GM18907 (cell line): ENCODE results near the gene TAPBP.

Source experiments
- ATAC-seq: cut with Tn5 transposase; IDR thresholded peaks from one replicate; pipeline ENCODE4 v1.9.1; 2021; ENCODE audit warnings: mild to moderate bottlenecking, moderate library complexity; ENCODE audit not compliant: unreplicated experiment

The TAPBP gene

DNA sequence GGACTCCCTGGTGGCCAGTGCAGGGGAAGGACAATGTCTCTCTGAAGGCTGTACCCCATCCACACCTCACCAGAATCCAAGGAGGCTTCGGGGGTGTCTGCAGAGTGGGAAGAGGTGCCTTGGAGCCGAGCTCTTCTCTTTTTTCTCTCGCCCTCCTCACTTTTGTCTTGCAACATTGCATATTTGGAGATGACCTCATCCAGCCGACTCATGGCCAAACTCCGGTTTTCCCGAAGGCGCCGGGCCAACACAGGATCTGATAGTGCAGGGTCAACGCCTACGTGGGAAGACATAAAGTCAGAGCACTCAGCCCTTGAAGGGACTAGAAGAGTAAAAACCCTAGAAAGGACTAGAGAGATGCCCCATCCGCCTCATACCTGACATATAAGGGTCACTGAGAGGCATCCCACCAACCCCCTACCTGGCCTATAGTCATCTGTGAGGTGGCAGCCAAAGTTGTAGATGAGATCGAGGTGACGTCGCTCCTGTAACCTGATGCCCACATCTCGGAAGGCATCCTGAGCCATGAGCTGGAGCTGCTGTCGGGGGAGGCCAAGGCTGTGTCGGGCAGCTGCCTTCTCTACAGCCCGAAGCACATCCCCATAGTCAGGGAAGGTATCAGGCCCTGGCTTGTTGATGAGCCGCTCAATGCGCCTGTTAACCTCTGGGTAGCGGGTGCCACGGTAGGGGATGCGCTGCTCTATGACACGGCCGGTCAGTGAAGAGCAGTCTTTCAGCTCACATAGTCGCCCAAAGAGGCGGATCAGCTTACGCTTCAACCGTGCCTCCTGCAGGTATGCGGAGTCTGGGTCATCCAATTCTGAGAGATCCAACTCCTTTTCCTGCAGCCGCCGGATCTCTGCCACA is 6.7 kb upstream of the TAPBP start:
- ATAC-seq, result no peak

DNA sequence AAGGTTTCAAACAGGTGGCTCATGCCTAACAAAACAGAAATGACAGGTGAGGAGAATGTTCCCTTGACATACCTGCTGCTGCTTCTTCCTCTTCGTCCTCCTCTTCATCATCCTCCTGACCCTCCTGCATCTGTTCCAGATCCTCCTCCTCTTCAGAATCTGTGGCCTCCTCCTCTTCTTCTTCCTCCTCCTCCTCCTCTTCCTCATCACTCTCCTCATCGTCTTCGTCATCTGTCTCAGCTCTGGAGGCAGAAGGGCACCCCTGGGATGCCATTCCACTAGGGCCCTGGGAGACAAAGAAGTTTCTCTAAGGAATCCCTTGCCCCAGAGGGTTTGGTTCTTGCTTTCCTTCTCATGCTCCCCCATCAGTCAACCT is 6.0 kb upstream of the TAPBP start:
- no peak for ATAC-seq

DNA sequence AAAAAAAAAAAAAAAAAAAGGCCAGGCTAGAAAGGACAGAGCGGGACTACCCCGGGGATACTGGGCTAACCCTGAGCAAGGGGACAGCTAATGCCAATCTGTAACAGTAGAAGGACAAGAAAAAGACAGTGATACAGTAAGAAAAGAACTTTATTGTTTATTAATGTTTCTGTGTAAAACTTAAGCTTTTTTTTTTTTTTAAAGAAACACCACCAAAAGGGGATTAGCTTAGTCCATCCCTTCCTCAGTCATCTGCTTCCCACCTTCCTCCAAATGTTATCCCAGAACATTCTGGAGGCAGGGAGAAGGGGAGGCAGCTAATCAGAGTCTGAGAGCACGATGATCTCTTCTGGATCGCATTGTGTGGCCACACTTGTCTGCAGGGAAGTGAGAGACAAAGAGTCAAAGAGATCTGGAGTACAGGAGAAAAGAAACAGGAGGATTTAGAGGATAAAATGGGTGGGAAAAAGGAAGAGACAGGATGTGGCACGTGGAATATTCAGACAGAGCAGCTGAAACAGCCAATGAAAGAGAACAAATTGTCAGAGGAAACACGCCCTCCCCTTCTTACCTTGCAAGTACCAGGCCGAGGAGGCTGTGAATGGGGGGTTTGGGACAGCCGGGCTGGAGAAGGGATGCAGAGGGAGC is 4.7 kb upstream of the TAPBP start:
- no peak for ATAC-seq

DNA sequence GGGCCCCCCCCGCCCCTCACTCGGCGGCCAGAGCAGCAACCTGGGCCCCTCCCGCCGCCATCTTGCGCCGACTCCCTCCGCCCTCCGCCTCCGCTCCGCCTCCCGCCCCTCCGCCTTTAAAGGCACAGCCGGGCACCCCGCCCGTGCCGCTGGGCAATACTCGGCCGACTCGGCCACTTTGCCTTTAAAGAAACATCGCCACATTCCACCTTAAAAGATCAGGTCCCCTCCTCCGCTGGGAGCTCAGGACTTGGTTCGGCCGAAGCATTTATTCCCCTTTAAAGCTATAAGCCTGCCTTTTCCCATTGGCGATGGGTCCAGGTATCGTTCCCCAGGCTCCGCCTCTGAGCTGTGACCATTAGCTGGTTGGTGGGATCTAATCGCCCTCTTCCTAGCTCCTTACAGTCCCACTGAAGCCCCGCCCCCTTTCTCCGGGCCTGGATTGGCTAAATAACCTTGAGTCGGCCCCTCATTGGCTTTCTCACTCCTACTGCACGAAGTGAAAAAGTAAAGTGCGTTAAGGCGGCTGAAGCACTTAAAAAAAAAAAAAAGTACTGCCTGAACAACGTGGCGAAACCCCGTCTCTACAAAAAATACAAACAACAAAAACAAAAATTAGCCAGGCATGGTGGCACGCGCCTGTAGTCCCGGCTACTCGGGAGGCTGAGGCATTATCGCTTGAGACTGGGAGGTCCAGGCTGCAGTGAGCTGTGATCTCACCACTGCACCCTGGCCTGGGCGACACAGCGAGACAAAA is 4.0 kb upstream of the TAPBP start, which contains the start of gene ZBTB22:
TSS of gene ZBTB22 (minus strand) at position 76 of the 757 bp plus-strand sequence. CDS start 828 bp downstream, outside the sequence.
- peak; percentile 47 for ATAC-seq

DNA sequence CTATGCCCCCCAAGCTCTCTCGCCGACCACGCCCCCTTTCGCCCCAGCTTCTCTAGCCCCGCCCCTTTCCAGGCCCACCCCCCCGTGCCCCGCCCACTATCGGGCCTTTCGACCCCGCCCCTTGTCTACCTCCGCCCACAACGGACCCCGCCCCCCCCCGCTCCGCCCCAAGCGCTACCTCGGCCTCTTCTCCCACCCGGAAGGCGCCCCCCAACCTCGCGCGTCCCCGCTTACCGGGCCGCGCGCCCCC is 3.5 kb upstream of the TAPBP start:
- no peak for ATAC-seq

DNA sequence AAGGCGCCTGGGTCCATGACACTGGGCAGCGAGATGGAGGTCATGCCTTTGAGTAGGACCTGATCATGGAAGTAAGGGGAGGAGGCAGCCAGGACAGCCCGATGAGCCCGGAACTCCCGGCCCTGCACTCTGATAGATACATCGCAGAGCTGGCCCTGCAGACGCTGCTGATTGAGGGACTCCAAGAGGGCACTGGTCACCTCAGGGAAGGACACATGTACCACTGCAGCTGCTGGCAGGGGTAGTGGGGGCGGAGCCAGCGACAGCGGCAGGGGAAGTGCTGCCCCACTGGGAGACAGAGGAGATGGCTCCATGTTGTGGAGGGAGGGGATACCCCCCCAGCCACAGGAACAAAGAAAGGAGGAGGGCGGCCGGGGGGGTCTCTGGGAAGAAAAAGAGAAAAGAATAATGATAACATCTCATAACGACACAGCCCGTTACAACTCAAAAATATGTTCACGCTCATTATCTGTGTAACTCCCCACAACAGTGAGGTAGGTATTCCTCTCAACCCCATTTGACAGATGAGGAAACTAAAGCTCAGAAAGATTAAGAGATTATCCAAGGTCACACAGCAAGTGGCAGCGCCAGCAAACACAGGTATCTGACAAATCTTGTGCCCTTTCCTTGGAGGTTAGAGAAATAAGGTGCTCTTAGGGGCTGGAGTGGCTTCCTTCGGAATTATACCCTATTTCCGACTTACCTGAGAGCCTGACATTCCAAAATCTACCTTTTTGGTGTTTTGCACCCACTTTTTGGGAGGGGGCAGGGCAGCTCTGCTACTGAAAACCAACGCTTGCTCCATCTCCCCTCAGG is 2.9 kb upstream of the TAPBP start:
- ATAC-seq, result no peak

DNA sequence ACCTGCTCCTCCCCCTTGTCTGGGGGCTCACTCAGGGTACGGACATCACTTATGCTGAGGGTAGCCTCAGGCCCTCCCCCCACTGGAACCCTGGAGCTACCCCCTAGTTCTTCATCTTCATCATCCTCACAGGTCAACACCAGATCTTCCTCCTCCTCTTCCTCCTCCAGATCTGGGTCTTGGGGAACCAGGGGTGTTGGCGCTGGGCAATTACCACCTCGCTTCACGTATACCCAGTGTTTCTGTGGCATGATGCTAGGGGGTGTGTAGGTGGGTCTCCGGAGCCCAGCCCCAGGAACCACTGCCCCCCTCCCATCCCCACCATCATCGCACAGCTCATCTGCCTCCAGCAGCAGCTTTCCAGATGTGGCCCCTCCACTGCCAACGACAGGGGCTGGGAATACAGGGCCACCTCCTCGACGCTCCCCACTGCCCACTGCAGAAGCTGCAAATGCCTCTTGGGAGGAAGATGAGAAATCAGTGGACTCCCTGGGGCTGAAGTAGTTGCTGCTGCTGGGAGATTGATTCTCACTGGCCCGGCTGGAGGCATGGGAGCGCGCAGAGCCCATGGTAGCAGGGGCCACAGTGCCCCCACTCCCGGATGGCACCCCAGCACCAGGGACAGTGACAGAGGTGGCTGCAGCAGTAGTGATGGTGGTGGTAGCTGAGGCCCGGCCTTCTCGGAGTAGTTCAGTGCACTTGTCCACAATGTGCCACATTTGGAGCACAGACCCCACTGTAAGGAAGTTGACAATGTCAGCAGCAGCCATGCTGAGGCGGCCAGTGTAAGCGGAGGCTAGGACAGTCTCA is 2.1 kb upstream of the TAPBP start:
- ATAC-seq, result no peak

DNA sequence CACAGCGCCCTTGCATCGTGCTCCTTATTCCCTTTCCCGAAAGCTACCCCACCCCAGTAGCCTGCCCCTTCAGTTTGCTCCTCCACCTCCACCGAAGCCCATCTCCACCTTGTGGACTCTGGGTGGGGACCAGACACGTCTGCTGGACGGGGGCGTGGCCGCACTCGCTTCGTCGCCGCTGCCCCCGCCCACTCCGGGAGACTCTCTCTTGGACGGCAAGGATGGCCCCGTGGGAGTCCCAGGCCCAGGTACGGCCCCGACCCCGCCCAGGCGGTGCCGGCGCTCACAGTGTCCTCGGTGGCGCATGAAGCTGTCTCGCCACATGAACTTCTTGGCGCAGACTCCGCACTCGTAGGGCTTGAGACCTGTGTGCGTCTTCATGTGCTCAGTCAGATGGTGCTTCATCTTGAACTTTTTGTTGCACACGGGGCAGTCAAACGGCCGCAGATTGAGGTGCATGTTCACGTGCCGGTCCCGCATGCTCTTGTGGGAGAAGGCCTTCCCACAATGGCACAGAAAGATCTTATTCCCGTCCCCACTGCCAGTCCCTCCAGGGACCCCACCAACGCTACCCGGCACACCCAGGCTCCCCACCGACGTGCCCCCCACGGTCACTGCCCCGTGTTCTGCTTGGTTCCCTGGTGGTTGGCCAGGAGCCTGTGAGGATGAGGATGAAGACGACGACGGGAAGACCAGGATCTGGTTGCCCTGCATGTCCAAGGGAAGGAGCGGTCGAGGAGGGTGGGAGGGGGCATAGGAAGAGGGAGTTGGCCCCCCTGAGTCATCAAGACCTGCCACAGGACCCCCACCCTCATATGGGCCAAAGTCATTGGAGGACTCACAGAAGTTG is 1.3 kb upstream of the TAPBP start:
- no peak for ATAC-seq

DNA sequence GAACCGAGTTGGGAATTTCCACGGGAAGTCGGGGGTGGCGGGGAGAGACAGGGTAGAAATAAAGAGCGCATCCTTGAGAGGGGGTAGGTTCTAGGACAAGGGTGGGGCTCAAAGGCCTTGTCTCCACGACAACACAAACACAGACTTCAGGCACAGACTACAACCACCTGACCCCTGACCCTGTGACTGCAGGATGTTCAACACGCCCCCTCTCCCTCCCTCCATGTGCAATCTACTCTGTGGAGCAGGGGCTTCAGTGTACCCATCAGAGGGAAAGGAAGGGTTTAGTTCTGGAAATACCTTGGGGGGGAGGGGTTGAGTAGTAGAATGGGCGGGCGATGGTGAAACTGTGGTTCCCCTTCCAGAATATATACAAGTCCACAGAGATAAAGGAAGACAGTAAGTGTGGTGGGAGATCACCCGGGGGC is 651 bp upstream of the TAPBP start:
- no peak for ATAC-seq

DNA sequence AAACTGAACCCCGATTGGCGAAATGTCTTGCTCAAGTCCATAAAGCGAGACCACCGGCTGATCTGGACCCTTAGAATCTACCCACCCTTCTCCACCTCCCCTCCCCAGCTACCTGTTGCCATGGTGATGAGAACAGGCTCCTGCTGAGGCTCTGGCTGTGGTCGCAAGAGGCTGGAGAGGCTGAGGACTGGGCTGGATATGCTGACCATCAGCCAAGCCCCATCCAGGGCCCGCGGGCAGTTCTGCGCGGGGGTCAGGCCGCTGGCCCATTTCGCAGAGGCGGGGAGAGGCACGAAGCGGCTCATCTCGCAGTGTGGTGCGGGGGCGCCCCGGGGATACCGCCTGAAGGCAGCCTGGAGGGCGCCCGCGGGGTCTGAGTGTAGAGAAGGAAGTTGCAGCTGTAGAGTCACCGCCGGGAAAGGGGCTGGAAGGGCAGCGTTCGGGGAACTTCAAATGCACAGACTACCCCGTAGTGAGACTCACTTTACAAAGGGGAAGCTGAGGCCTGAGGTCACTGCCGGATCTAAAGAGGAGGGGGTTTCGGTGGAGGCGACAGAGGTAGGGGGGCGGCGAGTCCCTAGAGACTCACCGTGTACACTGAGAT is 671 bp downstream of the TAPBP start:
- ATAC-seq, result no peak

DNA sequence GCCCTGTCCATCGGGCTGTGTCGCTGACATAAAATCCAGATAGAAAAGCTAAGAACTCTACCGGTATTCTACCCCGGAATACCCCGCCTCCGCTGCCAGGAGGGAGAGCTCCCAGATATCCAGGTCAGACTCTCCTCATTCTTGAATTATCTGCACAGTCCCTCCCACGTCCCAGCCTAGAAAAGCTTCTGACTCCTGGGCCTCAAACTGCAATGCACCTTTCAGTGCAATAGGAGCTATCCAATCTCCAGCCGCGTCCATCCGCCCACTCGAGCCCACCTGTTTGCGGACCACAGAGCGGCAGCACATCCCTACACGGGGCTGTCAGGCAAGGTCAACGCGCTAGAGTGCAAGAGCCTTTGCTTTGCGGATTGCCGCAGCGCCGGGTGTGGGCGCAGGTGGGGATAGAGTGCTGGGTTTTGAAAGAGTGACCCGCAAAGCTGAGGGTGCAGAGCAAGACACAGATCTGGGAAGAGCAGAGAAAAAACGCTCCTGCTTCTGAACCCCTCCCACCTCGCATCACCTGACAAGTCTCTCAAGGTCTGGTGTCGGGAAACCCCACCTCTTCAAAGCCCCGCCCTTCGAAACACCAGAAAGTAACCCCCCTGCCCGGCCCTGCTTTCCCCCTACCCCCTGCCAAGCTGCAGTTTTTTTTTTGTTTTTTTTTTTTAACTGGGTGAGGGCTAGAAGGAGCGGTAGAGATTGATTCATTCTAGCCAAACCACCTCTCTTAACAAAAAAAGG is 1.3 kb downstream of the TAPBP start:
- no peak for ATAC-seq

DNA sequence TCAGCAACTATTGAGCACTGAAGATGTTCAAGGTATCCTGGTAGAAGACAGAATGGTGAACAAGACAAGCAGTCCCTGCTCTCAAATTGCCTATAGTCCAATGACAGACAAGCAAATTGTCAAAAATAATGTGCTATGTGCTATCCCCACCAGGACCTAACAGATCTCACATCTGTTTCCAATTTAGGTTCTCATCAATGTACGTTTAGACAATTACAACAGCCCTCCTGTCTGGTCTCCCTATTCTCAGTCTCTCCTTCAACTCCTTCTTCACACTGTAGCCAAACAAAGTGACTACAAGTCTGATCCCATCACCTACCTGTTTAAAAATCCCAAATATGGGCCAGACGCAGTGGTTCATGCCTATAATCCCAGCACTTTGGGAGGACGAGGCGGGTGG is 7.5 kb downstream of the TAPBP start:
- no peak for ATAC-seq

DNA sequence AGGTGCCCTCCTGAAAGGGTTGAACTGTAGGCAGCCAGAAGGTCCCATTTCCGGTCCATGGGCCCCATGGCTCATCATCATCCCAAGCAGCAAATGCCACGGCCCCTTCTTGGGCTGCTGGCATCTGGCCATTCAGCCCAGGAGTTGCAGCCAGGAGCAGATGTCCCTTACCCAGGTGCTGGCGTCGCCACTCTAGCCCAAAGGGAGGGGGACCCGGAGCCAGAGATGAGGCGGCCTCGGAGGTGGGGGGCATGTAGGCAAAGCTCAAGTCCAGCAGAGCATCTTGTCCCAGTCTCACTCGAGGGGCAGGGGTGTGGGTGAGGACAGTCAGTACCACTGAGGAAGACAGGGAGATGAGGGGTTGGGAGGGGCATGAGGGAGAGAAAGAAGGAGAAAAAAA is 8.8 kb downstream of the TAPBP start:
- no peak for ATAC-seq

DNA sequence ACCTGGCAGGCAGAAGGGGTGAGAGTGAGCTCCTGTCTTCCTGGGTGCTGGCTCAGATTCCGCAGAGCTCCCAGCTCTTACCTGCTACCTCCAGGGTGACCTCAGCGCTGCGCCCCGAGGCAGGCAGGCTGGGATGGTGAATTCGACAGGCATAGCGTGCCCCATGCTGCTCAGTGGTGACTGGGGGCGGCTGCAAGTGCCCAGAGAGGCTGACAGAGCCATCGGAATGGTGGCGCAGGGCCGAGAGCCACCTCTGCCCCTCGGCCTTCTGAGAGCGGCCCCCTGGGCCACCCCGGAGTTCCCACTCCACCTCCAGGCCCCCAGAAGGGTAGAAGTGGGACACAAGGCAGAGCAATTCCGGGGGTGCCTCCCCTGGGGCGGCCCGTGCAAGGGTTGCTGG is 9.7 kb downstream of the TAPBP start:
- ATAC-seq, result no peak

DNA sequence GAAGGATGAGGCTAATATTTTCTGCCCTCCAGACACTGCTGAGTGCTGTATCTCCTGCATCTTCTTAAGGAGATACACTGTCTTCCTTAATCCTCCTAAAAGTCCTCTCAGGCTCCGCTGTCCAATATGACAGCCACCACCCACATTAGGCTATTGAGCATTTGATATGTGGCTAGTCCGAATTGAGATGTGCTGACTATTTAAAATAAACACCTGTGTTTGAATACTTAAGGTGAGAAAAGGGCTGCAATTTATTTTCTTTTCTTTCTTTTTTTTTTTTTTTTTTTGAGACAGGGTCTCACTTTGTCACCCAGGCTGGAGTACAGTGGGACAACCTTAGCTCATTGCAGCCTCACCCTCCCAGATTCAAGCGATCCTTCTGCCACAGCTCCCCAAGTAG is 12.0 kb downstream of the TAPBP start:
- no peak for ATAC-seq

DNA sequence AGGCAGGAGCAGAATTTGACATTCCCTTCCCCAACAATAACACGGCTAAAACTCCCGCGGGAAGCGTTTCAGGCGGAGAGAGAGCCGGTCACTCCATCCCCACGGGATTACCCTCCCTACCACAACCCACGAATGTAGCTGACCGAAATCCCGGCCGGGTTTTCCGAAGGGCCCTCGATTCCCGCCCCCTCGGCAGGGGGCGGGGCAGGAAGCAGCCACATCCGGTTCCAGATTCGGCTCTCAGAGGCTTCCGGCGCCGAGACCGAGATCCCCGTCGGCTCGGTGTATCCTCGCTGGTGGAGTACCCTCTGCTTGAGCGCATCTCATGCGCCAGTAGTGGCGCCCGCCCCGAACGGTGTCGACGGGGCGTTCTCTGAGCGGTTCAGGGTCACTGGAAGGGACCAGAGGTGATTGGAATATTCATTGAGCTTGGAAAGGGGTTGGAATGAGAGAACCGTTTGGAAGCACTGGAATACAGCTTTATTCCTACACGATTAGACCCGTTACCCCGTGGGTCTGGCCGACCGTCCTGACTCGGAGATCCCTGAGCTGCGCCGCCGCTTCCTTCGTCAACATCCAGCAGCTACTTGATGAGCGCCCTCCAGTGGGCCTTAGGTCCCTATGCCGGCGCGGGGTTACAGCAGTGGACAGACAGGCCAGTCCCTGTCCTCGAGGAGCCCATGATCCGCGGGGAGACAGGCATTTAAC is 14.5 kb downstream of the TAPBP start:
- peak; percentile 73 for ATAC-seq

DNA sequence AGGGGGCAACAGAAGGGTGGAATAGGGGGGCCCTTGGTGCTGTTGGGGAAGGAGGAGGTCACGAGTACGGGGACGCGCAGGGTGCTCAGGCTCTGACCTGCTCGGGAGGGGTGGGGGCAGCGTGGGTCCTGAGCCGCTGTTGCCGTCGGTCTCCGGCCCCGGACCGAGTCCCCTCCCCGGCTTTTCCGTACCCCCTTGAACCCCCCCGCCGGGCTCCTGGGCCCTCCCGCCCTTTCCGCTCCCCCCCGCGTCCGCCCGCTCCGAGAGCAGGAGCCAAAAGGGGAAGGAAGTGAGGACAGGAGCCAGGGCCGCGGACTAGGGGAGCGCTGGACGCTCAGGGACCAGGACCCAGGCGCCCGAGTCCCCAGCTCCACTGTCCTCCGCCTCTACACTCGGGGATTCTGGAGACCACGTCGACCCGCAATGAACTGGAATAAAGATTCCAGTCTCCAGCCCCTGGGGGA is 15.1 kb downstream of the TAPBP start, which contains the start of gene RGL2:
TSS of gene RGL2 (minus strand) at position 170 of the 464 bp plus-strand sequence. CDS start 332 bp downstream, outside the sequence.
- peak; percentile 27 for ATAC-seq
